ENCODE results near the gene FOXJ1. TPM values are rescaled to one million over a fixed set of nuclear protein-coding genes. Genes with fewer than 3 reads are reported as not detected.
"Not testable (repeated sequence)": the region's sequence is repeated elsewhere in the genome, so short reads cannot be mapped to it uniquely, and the experiment has no call there.

Gene FOXJ1, protein sequence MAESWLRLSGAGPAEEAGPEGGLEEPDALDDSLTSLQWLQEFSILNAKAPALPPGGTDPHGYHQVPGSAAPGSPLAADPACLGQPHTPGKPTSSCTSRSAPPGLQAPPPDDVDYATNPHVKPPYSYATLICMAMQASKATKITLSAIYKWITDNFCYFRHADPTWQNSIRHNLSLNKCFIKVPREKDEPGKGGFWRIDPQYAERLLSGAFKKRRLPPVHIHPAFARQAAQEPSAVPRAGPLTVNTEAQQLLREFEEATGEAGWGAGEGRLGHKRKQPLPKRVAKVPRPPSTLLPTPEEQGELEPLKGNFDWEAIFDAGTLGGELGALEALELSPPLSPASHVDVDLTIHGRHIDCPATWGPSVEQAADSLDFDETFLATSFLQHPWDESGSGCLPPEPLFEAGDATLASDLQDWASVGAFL
- total RNA-seq (1 to 10 TPM; 1.3 to 2.1 TPM), total RNA-seq (1.0 to 6.7 reads per million in 2 donors)

DNA sequence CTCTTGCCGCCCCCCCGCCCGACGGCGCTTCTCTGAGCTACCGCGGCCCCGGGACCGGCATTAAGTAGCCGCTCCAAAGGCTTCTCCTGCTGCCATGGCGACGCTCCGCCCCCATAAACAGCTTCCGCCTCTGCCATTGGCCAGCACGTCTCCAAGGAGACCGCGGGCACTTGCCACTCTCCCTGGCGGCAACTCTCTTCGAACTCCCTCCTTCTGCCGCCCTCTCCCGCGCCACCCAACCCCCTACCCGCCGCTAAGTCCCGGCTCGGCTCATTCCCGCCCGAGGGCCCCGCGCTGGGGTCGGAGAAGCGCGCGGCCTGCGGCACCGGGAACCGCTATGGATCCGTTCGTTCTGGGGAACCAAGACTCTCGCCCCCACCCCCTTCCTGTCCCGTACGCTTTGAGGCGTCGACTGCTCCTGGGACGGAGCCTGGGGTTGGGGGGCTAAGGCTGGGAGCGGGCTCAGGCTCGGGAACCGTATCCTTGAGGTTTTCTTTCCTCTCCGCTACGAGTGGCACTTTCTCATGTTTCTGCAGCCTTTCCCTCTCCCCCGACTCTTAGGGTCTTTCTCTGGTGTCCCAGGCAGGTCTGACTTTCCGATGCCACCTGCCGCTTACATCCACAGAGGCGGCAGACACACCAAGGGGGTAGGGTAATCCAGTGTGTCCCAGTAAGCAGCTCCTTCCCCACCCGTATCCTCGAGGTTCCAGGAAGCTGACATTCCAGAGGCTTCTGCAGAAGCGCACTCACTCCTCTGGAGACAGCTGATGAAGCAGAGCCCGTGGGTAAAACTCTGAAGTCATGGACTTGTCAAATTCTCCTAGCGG lies at the start of gene FOXJ1:
Gene FOXJ1, minus strand, starts transcription at position 34 of the 827 bp plus-strand sequence. CDS start 850 bp downstream, outside the sequence.
- Mint-ChIP-seq H3K36me3 (ENCODE audit: low read depth) (peaks cover 2% of the 10 kb centered on the region), H3K27me3 (peaks cover 6% of the 10 kb centered on the region), H3K4me1 (peaks cover 50% of the 10 kb centered on the region), H3K27ac (peak within 1 kb of the TSS; percentile 95), H3K4me3 (peak within 1 kb of the TSS; percentile 82)
- ATAC-seq (peak; percentile 86), DNase-seq (peak; percentile 81 to 90 (median 89))
- no peaks in the 10 kb centered on the region for H3K9me3 ChIP-seq (ENCODE audit: control insufficient read depth, low read length, poor library complexity, severe bottlenecking)

- no peaks in the 10 kb centered on the region for H3K9me3 ChIP-seq (ENCODE audit: control insufficient read depth, low read length, poor library complexity, severe bottlenecking)
- Mint-ChIP-seq H3K36me3 (ENCODE audit: low read depth) (peaks cover 2% of the 10 kb centered on the region), H3K27me3 (no peaks in the 10 kb centered on the region), H3K27ac (peak overlapping the region; percentile 88), H3K4me3 (peak overlapping the region; percentile 13), H3K4me1 (peaks cover 49% of the 10 kb centered on the region)
- DNase-seq: no peak
- no peak for ATAC-seq
Observed at GRCh38 chr17:76189741-76190140, 48.7 kb upstream of the FOXJ1 start.

- peak overlapping the region; percentile 13 for H3K4me3 Mint-ChIP-seq
- H3K4me1 Mint-ChIP-seq: peaks cover 46% of the 10 kb centered on the region
- H3K36me3 Mint-ChIP-seq (ENCODE audit: low read depth): peaks cover 2% of the 10 kb centered on the region
- H3K9me3 ChIP-seq (ENCODE audit: control insufficient read depth, low read length, poor library complexity, severe bottlenecking): no peaks in the 10 kb centered on the region
- H3K27ac Mint-ChIP-seq: peak overlapping the region; percentile 88
- DNase-seq (no peak), ATAC-seq (no peak)
- no peaks in the 10 kb centered on the region for H3K27me3 Mint-ChIP-seq
Observed at GRCh38 chr17:76189247-76189646, 48.2 kb upstream of the FOXJ1 start.

DNA sequence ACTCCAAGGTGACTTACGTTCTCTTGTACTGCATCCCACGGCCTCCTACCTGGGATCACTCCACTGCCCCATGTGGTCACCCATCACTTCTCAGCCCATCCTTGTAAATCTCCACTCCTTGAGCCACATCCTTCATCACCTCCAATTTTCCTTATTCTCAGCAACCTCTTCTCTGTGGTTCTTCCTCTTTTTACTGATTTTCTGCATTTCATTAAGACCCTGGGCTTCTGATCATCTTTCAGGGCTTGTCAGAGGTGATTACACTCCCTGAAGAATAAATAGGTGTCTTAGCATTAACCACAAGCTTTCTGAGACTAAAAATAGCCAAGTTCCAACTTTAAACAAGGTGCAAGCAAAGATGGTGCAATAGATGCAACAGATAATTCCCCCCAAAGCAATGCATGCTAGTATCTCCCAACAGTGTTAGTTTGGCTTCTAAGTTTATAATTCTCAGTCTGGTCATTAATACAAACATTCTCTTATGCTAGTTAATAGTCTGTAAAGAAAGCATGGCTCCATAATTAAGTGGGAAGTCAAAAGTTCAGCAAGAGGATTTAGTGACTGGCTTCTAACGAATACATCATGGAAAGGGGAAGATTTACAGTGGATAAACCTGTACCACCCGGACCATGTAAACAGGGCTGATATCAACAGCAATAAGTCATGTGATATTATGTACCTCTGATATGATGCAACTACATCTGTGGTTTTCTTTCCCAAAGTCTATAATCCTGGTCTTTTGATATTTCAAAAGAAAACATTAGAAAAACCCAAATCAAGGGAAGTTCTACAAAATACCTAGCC lies 47.4 kb upstream of the FOXJ1 start:
- ATAC-seq: no peak
- H3K9me3 ChIP-seq (ENCODE audit: control insufficient read depth, low read length, poor library complexity, severe bottlenecking): no peaks in the 10 kb centered on the region
- no peak for DNase-seq
- Mint-ChIP-seq H3K27me3 (no peaks in the 10 kb centered on the region), H3K27ac (peak overlapping the region; percentile 88), H3K4me1 (peaks cover 38% of the 10 kb centered on the region), H3K4me3 (peak overlapping the region; percentile 45), H3K36me3 (ENCODE audit: low read depth) (peaks cover 2% of the 10 kb centered on the region)

GRCh38 chr17:76186774-76187173 lies 45.7 kb upstream of the FOXJ1 start:
- ATAC-seq; H3K27me3 Mint-ChIP-seq; H3K36me3 Mint-ChIP-seq (ENCODE audit: low read depth); H3K9me3 ChIP-seq (ENCODE audit: control insufficient read depth, low read length, poor library complexity, severe bottlenecking); DNase-seq: not testable (repeated sequence)
- peak overlapping the region; percentile 88 for H3K27ac Mint-ChIP-seq
- peak overlapping the region; percentile 25 for H3K4me3 Mint-ChIP-seq
- H3K4me1 Mint-ChIP-seq: peaks cover 30% of the 10 kb centered on the region

DNA sequence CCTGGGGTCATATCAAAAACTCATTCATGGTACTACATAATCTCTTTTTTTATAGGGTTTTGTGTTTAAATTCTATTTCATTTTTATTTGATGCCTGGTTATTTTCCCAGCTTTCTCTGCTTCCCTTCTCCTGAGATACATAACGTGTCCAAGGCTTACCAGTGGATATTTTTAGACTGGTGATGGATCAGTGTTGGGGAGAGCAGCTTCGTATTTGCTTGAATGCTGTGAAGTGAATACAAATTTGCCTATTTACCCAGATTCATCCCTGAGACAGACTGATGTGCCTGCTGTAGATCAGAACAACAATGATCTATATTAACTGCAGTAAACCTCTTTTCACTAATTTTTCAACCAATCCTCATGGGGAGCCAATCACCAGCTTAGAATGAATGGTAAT lies 43.2 kb upstream of the FOXJ1 start:
- peaks cover 37% of the 10 kb centered on the region for H3K4me1 Mint-ChIP-seq

DNA sequence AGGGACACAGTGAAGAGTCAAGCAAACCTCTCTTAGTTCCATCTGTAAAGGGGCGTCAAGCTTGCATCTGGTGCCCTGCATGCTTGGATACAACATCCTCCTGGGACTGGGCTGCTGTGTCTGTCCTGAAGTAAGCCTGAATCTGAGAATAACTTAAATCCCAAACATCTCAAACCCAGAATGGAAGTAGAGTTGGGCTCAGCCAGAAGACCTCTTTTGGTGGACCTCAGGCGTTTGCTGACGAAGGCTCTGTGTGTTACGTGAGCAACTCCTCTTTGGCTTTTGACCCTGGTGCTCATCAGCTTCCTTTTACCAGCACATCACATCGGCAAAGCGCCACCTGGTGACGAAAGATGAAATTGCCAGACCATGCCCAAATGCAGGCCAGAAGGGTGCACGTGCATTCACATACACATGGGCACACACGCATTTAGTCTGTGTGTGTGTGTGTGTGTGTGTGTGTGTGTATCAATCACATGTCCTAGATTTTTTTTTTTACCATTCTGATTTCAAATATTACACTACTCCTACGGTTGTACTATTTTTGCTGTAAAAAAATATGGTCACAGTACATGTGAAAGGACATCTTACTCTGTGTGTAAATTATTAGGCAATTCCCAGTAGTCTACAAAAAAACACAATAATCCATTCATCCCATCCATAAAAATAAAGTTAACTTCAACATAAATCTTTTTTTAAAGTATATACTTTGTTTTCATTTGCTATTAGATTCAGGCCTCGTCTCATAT lies 41.1 kb upstream of the FOXJ1 start:
- H3K36me3 Mint-ChIP-seq (ENCODE audit: low read depth): no peaks in the 10 kb centered on the region
- peak overlapping the region; percentile 88 for H3K27ac Mint-ChIP-seq
- no peaks in the 10 kb centered on the region for H3K9me3 ChIP-seq (ENCODE audit: control insufficient read depth, low read length, poor library complexity, severe bottlenecking)
- no peak overlapping the region for H3K4me3 Mint-ChIP-seq
- ATAC-seq (peak; percentile 89), DNase-seq (peak; percentile 71 to 95 (median 82))
- peaks cover 27% of the 10 kb centered on the region for H3K4me1 Mint-ChIP-seq
- no peaks in the 10 kb centered on the region for H3K27me3 Mint-ChIP-seq

More for the DNA sequence above, 43.2 kb upstream of the FOXJ1 start:
- peak overlapping the region; percentile 73 for H3K27ac Mint-ChIP-seq
- H3K36me3 Mint-ChIP-seq (ENCODE audit: low read depth): no peaks in the 10 kb centered on the region
- no peaks in the 10 kb centered on the region for H3K27me3 Mint-ChIP-seq
- ATAC-seq (no peak), DNase-seq (no peak)
- no peak overlapping the region for H3K4me3 Mint-ChIP-seq
- H3K9me3 ChIP-seq (ENCODE audit: control insufficient read depth, low read length, poor library complexity, severe bottlenecking): no peaks in the 10 kb centered on the region

- no peak for DNase-seq
- Mint-ChIP-seq H3K27me3 (no peaks in the 10 kb centered on the region), H3K4me1 (peaks cover 26% of the 10 kb centered on the region), H3K4me3 (peak overlapping the region; percentile 73), H3K36me3 (ENCODE audit: low read depth) (no peaks in the 10 kb centered on the region), H3K27ac (peak overlapping the region; percentile 88)
- ATAC-seq: peak; percentile 71
- H3K9me3 ChIP-seq (ENCODE audit: control insufficient read depth, low read length, poor library complexity, severe bottlenecking): no peaks in the 10 kb centered on the region
Observed at GRCh38 chr17:76179496-76180467, 38.7 kb upstream of the FOXJ1 start.

DNA sequence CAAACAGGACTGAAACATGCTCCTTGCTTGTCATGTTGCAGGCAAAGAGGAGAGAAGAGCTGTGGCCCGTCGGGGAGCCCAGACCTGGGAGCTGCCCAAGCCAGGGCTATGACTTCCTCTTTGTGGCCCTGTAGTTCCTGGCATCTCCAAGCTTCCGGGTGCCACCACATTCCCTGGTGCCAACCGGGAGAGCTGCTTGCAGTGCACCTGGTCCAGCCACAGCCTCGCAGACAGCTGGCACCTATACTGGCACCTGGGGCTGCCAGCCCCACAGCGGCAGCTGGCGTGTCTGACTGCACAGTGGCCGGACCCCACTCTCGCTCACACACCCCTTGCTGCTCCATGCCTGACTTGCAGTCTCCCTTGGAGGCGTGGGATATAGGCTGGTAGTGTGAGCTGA lies 37.1 kb upstream of the FOXJ1 start:
- H3K36me3 Mint-ChIP-seq (ENCODE audit: low read depth): no peaks in the 10 kb centered on the region
- H3K4me3 Mint-ChIP-seq: no peak overlapping the region
- DNase-seq: no peak
- no peaks in the 10 kb centered on the region for H3K9me3 ChIP-seq (ENCODE audit: control insufficient read depth, low read length, poor library complexity, severe bottlenecking)
- ATAC-seq: no peak
- H3K27ac Mint-ChIP-seq: peak overlapping the region; percentile 88
- no peaks in the 10 kb centered on the region for H3K27me3 Mint-ChIP-seq
- H3K4me1 Mint-ChIP-seq: peaks cover 25% of the 10 kb centered on the region

- peak overlapping the region; percentile 71 for H3K27ac Mint-ChIP-seq
- H3K9me3 ChIP-seq (ENCODE audit: control insufficient read depth, low read length, poor library complexity, severe bottlenecking): no peaks in the 10 kb centered on the region
- no peak for DNase-seq
- no peaks in the 10 kb centered on the region for H3K36me3 Mint-ChIP-seq (ENCODE audit: low read depth)
- ATAC-seq: no peak
- H3K4me3 Mint-ChIP-seq: no peak overlapping the region
- no peaks in the 10 kb centered on the region for H3K27me3 Mint-ChIP-seq
- peaks cover 21% of the 10 kb centered on the region for H3K4me1 Mint-ChIP-seq
Observed at GRCh38 chr17:76176701-76177574, 35.9 kb upstream of the FOXJ1 start.

GRCh38 chr17:76174037-76174436 lies 33.0 kb upstream of the FOXJ1 start:
- H3K4me1 Mint-ChIP-seq: peaks cover 4% of the 10 kb centered on the region
- no peaks in the 10 kb centered on the region for H3K27me3 Mint-ChIP-seq
- H3K4me3 Mint-ChIP-seq: no peak overlapping the region
- ATAC-seq: no peak
- DNase-seq: no peak
- H3K9me3 ChIP-seq (ENCODE audit: control insufficient read depth, low read length, poor library complexity, severe bottlenecking): no peaks in the 10 kb centered on the region
- peaks cover 1% of the 10 kb centered on the region for H3K36me3 Mint-ChIP-seq (ENCODE audit: low read depth)
- no peak overlapping the region for H3K27ac Mint-ChIP-seq

Data from T-helper 17 cell (primary cell).